Globus pallidus (tissue), 1 donor: Measurements from ENCODE around the gene L2HGDH.

Experiments used
- DNase-seq: peaks from one replicate; pipeline ENCODE4 v3.0.0-alpha.2; 2015; ENCODE audit warnings: low spot score

The L2HGDH gene

DNA sequence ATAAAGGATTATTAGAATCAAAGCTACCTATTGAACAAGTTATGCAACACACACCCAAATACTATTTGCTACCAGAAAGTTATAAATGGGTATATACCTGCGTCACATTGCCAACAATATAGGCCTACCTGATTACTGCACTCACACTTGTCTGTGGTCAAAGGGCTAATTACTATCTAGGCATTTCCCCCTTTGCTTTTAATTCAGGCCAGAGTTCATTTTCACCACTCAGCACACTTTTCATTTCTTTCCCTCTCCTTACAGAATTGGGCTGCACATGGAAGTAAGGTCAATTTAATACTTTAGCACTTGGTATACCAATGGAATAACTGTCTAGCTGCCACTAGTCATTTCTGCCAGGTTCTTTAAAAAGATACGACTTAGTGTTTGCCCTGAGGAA lies 82.3 kb downstream of the L2HGDH start:
- no peak for DNase-seq

DNA sequence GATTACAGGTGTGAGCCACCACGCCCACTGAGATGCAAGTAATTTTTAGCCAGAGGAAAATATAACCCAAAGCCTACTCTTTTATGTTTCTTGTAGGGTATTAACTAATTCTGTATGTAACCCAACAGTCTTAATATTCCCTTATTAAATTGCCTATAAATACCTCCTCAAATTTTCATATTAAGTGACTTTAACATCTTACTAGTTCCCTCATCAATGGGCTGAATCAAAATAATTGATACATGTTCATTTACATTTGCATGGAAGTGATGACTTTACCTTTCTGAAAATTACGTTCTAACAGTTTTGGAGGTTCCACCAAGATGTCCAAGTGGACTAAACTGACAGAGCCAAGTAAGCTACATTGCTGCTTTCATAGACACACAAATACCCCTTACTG lies 83.7 kb downstream of the L2HGDH start:
- DNase-seq, result no peak

DNA sequence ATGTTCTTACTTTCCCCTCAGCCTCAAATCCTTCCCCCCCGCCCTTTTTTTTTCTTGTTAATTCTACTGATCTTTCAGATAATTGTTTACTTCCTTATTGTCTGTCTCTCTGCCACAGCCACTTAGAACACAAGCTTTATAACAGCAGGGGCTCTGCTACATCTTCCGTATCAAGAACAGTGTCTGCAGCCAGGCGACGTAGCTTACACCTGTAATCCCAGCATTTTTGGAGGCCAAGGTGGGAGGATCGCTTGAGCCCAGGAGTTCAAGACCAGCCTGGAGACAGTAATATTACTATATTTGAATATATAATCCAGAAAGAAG lies 86.1 kb downstream of the L2HGDH start:
- DNase-seq, result no peak

DNA sequence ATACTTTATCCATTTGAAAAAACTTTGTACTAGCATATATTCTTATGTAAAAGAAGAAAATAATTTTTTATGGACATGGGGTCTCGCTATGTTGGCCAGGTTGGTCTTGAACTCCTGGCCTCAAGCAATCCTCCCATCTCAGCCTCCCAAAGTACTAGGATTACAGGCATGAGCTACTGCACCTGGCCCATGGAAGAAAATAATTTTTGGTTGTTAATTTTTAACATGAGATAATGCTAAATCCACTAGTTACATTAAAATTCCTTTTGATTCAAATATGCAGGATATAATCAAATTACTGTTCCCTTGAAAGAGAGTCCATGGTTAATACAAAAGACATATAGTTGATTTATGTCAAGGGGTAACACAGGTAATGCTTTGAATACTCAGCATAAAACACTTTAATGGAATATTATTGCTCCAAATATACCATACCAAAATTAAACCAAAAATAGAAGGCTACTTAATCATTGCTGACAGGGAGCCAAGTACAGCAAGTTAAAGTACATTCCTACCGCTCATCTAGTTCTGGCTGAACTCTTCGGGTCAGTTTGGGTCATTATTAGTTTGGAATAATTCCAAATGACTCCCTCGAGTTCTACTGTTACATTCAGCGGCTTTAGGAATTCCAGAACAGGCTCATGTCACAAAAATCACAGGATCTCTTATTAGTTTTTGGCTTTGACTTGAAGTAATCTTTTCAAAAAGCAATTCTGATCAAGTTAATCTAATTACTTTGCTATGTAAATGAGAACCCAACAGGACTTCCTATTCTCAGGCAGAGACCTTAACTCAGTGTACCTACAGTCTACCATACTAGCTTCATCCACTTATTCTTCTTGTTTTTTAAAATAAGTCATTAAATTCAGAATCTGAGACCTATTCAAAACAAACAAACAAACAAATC lies 86.7 kb downstream of the L2HGDH start:
- DNase-seq, result no peak

DNA sequence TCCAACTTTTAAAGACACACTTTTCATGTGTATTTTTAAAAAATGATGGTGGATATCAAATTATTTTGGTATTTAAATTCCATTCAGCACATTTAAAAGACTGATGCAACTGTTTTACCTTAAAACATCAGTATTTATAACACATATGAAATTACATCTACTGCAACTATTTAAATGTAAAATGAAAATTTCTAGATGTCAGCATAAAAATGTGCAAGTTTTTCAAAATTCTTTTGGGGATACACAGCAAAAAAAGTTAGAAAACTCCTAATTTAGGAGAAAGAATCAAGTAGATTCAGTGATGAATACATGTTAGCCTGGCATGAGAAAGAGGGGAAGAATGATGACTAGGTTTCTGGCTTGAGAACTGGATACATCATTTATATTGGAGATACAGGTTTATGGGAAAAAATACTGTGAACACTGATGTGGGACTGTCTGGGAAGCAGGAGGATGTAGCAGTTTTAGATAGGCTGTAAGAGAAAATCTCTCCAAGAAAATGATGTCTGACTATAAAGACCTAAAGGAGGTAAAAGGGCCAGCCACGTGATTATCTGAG lies 89.9 kb downstream of the L2HGDH start:
- DNase-seq, result no peak

DNA sequence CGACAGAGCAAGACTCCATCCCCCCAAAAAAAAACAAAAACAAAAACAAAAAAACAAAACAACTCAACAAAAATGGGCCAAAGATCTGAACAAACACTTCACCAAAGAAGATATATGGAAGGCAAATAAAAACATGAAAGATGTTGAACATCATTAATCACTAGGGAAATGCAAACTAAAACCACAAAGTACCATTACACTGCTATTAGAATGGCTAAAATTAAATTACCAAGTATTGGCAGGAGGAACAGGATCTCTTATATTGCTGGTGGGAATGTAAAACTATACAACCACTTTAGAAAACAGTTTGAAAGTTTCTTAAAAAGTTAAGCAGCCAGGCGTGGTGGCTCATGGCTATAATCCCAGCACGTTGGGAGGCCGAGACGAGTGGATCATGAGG lies 93.5 kb downstream of the L2HGDH start:
- no peak for DNase-seq

DNA sequence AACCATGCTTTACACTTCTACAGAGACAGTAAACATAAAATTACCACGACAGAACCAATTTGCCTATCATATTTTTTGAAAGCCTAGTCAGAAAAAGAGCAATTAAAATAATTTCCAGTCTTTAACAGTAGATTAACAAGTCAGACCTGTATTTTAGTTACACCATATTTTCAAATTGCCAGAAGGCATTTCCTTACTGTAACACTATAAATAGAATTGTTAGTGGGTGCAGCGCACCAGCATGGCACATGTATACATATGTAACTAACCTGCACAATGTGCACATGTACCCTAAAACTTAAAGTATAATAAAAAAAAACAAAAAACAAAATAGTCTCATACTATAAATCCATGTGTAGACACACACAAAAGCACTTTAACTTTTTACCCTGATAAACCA lies 96.6 kb downstream of the L2HGDH start:
- DNase-seq, result no peak

DNA sequence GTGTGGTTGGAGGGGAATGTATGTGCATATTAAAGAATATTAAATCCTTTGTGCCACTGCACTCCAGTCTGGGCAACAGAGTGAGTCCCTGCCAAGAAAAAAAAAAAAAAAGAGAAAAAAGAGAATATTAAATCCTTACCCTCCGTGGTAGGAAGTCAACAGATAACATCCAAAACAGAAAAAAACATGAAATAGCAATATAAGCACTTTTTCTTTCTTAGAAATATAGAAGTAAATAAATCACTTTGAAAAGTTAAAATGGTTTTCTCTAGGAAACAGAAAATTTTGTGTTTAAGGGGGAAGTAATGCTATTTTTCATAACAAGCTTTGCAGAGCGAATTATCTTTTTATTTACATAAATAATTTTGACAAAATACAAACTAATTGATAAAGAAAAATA lies 98.2 kb downstream of the L2HGDH start:
- DNase-seq, result no peak

DNA sequence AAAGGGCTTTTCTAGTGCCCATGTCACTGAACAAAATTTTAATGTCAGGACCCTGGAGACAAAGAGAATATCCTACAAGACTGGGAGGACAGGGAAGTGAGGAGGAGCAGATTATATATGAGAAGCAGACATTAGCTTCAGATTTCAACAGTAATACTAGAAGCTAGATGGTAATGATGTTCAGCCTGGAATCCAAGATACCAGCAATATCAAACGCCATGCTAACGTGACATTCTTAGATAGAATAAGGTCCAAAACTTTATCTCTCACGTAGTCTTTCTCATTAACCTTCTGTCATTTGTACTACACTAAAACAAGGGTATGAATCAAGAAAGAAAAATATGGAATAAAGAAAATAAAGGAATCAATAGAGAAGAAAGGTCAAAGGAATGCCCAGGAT lies 99.3 kb downstream of the L2HGDH start:
- no peak for DNase-seq

DNA sequence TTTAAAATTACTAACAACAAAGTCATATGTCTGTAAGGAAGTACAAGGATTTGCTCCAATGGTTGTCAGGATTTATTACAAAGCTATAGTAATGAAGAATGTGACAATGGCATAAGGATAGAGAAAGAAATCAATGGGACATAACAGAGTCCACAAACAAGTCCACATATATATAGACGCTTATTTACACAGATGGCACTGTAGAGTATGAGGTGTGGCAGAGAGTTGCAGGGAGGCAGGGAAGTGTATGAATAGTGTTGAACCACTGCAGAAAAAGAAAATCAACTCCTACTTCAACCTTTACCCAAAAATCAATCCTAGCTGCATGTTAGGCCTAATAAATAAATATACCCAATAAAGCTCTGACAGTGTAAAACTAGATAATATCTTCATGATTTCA lies 102.0 kb downstream of the L2HGDH start:
- no peak for DNase-seq

DNA sequence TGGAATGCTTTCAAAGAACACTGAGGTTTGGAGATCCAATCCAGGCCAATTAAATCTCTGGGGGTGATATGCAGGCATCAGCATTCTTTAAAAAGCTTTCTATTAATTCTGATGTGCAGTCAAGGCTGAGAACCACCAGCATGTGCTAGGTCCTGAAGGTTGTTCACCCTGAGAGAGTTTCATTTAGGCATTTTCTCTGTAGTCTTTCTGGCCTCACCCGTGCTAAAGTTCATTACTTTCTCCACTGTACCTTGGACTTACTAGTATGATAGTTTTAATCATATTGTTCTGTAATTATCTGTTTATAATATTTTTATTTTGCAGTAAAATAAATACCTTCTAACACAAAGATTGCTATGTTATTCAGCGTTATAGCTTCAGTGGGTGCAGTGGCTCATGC lies 113.5 kb downstream of the L2HGDH start:
- DNase-seq, result no peak

DNA sequence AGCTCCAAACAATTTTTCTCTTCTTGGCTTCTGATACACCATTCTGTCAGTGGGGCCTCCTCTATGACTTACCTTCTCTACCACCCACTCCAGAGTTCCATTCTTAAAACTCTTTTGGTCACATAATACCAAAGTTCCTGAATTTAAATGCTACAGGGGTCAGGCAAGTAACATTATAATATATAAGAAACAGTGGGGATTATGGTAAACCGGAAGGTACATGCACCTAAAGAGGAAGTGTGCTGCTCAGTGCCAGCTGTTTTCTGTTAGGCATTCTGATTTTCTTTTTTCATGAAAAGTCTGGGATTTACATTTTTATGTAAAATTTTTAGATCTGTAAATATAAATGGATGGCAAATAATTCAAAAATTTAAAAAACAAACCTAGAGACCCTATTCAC lies 120.5 kb downstream of the L2HGDH start:
- DNase-seq, result no peak
